ENCODE results near the gene LLGL2.

GRCh38 chr17:75607086-75607485 lies 81.6 kb downstream of the LLGL2 start:
- TF ChIP-seq CTCF (IDR thresholded peaks at IDR 0.05; ENCODE audit: low read depth, low read length, poor library complexity, severe bottlenecking) (no peak), EZH2phosphoT487 (IDR thresholded peaks at IDR 0.05; ENCODE audit: borderline replicate concordance, low read length) (no peak)
